NCI-H524 treated with DMSO at 0.1 percent for 48 hours (cell line): ENCODE data around the gene RIC8A.

Source experiments
- DNase-seq: peaks from one replicate; lab custom pipeline; 2025; lab: John Stamatoyannopoulos, UW

Gene RIC8A

DNA sequence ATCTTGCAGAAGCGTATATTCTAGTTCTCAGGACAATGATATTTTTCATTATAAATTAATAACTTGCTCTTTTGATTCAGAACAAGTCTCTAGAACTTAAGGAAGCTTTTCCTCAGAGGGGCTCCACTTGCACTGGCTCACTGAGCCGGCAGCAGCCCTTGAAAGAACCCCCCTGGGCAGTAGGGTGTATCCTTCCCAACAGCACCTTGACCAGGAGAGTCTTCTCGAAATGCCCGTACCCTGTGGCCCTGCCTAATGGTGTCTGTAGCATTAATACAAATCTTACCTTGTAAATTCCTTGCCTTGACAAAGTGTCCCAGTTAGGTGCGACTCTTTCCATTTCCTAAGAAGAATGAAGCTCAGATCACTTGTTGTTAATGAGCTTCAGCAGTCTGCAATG is 42.8 kb downstream of the RIC8A start:
- DNase-seq, result no peak

- DNase-seq, result no peak
Measured at GRCh38 chr11:250740-251299, 43.3 kb downstream of the RIC8A start.

DNA sequence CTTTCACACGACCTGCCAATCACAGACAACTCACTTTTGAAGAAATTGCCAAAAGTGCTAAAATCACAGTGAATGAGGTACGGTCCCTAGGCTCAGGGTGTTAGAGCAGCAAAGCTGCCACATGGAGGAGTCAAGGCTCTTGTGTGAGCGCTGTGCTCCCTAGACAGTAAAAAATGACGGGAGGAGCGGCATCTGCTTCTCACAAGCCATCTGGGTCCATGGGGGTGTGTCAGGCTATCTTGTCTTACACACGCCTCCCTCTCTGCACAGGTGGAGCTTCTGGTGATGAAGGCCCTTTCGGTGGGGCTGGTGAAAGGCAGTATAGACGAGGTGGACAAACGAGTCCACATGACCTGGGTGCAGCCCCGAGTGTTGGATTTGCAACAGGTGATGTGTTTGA is 44.0 kb downstream of the RIC8A start:
- DNase-seq, result no peak

DNA sequence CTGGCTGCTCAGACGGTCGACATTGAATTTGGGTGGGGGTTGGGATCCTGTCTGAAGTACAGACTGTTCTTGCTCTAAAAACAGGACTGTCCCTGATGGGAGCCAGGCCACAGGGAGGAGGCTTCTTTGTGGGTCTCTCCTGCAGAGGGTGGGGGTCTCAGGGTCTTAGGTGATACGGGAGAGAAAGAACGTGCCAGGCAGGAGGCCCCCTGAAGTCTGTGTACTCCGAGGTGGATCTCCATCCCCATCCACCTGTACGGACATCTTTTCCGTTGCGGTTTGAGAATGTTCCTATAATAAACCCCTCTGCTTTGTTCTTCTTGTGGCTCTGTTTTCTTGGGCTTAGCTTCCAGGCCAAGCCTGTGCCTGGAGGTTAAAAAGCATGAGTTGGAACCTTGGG is 45.2 kb downstream of the RIC8A start:
- DNase-seq, result no peak

- no peak for DNase-seq
Measured at GRCh38 chr11:253160-253885, 45.8 kb downstream of the RIC8A start.

GRCh38 chr11:253886-254270 is 46.4 kb downstream of the RIC8A start:
- no peak for DNase-seq

- DNase-seq, result no peak
Measured at GRCh38 chr11:255176-255575, 47.7 kb downstream of the RIC8A start.

DNA sequence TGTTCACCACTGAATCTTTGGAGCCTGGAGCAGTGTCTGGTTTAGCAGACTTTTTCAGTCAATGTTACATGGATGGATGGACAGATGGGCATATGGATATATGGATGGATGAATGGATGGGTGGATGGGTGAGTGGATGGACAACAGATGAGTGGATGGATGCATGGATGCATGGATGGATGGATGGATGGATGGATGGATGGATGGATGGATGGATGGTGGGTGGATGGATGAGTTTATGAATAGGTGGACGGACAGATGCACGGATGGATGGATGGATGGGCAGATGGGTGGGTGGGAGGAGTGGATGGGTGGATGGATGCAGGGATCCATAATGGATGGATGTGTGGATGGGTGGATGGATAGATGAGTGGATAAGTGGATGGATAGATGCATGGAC is 48.3 kb downstream of the RIC8A start:
- DNase-seq, result no peak

GRCh38 chr11:256952-257737 is 49.6 kb downstream of the RIC8A start:
- DNase-seq, result no peak

DNA sequence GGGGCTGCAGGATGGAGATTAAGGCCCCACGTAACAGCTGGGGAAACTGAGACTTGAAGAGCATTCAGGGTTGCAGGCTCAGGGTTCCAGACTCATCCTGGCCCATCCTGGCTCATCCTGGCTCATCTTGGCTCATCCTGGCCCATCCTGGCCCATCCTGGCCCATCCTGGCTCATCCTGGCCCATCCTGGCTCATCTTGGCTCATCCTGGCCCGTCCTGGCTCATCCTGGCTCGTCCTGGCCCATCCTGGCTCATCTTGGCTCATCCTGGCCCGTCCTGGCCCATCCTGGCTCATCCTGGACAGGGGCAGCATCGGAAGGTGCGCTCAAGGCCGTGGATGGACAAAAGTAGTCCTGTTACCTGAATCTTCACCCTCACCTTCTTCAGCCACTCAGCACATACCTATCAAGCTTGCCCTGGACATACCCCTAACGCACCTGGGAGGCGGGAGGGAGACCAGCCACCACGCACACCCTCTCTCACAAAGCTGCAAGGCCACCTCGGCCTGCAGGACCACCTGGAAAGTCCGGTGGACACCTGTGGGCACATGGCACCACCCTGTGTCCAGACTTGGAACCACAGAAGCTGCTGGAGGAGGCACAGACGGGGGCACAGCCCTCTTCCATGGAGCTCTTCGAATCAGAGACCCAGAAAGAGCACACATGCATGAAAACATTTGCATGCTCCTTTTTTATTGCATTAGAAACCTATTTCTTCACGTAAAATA is 50.4 kb downstream of the RIC8A start:
- DNase-seq, result no peak

- no peak for DNase-seq
Measured at GRCh38 chr11:259413-259812, 51.9 kb downstream of the RIC8A start.

GRCh38 chr11:261624-262023 is 54.1 kb downstream of the RIC8A start:
- no peak for DNase-seq
